Lung microvascular endothelial cell (primary cell): Measurements from ENCODE around the gene GPR18. TPM values are rescaled to one million over a fixed set of nuclear protein-coding genes. Genes with fewer than 3 reads are reported as not detected.

ENCODE experiments used
- DNase-seq, 2 donors: peaks; one replicate each; pipeline versions ENCODE4 v3.0.0 to v3.0.0-alpha.2; 2010; ENCODE audit warnings: low read depth in 2 of 2
- total RNA-seq: library from RNA; depleted of rRNA; stranded (reverse); fragments of >200 nt; gene quantifications from 2 replicates; pipeline ENCODE4 v1.2.1, GENCODE V29; 2014

Gene GPR18, protein sequence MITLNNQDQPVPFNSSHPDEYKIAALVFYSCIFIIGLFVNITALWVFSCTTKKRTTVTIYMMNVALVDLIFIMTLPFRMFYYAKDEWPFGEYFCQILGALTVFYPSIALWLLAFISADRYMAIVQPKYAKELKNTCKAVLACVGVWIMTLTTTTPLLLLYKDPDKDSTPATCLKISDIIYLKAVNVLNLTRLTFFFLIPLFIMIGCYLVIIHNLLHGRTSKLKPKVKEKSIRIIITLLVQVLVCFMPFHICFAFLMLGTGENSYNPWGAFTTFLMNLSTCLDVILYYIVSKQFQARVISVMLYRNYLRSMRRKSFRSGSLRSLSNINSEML
- not detected in 2 replicates for total RNA-seq

DNA sequence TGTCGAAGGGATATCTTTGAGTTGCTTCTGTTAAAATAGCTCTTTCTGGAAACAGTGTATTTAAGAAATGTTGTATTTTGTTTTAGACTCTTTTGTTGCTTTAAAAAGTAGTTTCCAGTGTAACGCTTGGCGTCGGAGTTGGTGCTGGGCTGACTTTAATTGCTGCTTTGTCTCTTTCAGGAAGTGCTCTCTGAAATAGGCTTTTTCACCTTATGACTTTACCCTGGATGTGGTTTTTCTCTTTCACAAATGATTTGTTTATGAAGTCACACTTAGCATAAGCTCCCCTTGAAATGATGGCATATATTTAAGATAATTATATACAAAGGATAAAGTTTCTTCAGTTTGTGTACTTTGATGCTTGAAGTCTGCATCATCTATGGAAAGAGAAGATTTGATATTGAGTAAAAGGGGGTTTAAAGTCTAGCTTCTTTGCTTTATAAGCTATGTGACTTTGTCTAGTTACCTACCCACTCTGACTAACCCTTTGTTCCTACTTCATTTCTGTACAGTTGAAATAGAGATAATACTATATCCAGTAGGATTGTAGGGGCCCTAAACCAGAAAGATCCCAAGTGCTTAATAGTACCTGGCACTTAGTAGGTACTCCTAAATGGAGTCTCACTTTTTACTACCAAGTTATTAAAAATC, at the start of gene GPR18:
Gene GPR18 (minus strand): TSS at position 170 of the 651 bp plus-strand sequence. CDS start 2,507 bp downstream, outside the sequence.
- peak; percentile 26 to 28 for DNase-seq

DNA sequence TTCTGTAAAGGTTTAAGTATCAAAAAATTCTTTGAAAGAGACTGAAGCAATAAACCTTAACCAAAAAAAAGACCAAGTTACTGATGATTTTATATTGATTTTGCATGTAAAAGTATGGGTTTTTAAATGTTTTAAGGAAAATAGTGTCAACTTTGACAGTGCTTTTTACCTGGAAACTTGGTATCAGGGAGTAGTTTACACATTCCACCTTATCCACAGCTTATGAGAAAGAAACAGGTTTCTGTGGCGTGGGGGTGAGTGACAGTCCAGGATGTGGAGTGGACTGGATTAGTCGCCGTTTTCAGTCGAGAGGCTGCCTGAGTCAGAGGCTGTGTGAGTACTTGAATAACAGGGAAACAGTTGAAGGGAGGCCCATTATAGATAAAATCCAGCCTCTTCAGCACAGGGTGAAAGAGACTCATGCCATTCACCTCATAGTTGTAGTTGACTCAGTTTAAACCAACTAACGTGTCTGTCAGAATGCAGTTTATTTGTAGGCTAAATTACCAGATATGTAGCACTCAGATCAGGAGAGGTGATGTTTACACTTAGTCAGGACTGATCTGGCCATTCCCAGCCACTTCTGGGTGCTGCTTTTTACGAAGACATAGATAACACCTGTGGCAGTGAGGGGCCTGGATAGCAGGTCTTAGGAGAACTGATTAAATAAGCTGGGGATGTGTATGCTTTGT, 49.6 kb upstream of the GPR18 start:
- peak; percentile 82 to 92 for DNase-seq

DNA sequence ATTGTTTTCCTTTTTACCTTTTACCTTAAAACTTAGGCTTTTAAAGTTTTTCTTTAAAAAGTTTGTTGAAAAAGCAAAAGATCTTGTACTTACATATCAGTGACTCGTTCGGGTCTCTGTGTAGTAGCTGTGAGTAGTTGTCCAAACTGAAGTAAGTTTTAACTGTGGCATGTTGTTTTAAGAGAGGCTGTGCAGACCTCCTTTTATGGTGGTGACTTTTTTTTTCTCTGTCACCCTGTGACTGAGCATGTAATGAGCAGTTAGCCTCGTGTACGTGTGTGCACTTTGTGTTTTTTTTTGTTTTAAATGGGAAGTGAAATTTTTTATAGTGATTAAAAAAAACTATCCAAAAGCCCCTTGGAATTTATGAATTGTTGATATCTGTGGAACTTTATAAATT, 49.1 kb upstream of the GPR18 start, which contains the start of gene GPR183:
Gene GPR183 (minus strand): TSS at position 153 of the 400 bp plus-strand sequence. CDS start 11,254 bp downstream, outside the sequence.
- peak; percentile 55 to 89 for DNase-seq

DNA sequence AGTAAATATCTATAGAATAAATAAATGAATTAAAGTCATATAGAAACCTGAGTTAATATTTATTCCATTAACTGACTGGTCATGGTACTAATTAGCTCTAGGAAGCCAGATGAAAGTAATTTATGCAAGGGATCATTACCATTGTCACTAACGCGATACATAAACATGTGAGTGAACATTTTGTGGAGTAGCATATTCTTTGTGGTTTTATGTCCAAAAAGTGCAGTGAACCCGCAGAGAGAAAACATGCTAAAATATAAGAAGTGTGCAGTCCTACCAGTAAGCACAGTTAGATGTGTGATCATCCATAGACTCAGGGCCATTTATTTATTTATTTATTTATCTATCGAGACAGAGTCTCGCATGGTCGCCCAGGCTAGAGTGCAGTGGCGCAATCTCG, 47.4 kb upstream of the GPR18 start:
- DNase-seq, result no peak

DNA sequence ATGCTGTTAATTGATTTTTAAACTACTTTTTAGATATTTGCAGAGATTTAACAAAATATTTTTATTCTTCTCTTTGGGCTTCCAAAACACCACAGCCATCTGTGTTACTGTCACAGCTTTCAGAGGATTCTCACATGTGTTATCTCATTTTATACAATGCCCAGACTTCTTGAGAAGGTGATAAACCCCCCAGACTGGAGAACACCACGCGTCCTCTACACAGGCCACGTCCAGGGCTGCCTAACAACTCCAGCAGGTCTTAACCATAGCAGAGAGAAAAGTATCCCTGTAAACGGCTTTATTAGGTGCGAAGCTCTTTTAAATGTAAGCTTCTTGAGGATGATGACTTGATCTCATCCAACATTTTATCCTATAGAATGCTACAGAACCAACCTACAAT, 47.0 kb upstream of the GPR18 start:
- DNase-seq, result no peak

DNA sequence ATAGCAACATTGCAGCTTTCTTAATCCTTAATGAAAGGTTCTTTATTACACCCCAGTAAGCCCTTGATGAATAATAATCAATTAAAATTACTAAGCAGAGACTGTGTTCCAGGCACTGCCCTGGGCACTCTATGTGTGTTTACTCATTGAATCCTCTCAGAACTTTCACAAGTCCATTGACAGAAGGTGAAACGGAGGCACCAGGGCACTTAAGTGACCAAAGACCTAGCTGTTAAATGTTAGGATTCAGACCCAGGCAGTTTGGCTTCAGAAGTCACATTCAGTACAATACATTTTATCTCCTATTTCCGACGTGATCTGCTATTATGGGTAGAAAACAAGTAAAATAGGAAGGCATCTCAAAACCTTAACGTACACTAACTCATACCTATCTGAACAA, 46.4 kb upstream of the GPR18 start:
- no peak for DNase-seq

DNA sequence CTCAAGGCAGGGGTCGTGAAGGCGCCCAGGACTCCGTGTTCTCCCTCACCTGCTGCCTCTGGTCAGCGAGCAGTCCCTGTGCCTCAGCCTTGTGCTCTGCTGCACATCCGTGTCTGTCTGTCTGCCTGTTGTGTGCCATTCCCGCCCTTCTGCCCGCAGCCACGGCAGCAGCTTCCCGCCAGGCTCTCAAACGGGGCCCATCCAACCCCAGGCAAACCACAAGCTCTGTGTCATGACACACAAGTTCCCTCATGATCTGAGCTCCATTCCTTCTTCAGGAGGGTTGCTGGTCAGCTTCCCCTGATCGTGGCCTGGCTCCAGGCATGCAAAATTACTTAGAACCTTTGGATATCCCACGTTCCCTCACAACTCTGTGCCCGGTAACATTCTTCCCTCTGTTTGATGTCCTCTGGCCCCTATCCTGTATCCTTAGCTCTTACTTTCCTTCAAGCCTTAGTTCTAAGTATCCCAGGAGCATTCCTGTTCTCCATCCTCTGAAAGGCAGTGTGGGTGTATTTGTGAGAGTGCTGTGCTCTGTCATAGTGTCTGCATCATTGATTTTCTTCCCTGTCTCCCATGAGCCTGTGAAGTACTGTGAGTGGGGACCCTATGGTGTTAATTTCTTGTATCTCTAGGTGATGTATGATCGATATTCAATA, 45.8 kb upstream of the GPR18 start:
- DNase-seq, result no peak

DNA sequence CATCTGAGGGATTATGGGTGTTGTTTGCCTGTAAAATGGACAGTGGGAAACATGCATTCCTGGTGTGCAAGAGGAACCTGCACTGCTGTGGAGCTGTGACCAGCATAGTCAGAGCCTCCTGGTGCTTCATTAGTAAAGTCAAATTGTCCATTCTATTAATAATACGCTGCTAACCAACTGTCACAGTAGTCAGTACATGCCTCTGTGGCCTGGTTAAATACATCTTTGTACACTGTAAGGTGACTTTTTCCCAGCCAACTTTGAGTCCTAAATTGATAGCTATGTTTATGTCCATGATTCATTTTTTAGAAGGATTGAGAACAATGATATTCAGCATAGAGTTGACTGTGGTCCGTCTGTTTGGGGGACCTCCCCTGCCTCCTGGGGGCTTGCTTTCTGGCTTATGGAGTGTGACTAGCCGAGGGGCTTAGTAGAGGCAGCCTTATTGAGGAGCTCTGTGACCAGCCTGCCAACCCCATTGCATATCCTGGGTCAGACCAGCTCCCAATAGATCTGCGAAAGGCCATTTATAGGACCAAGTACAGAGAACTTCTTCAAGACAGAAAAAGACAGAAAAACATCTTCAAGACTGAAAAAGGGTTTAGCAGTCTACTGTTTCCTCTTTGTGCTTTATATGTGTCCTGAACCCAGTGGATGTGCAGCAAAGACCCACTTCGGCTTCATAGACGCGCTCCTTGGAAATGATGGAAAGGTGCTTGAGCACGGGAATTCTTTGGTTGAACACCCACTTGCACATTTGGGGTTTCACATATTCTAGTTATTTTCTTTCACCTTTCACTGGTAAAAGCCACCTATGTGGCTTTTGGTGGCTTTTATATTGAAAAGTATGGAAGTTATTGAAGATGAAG, 44.7 kb upstream of the GPR18 start:
- DNase-seq, result no peak

DNA sequence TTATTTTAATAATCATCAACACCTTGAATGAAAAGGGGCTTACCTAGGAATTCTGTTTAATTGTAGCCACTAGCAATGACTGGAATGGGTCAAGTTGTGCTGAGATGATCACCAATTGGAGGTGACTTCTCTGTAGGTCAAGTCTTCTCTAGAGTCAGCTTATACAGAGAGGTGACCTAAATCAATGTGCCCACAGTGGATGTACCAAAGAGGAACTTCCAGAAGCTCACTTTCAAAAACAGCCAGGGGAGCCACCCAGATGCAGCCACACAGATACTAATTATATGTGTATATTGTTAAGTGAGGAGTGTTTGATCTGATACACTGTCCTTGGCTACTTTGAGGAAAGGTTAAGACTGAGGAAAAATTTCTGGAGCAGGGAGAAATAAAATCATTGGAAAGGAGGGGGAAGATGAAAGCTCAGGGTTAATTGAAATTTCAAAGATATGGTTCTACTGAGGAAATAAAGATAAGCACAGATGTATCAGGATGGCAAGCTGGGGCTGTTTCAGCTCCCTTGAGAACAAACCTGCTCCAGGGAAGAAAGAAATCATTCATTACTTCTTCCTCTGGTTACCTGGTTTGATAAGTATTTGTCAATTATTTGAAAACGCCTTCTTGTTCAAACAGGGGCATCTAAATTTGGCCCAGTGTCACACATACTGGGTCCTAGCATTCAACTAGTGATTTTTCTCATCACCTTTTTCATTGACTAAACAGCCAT, 43.9 kb upstream of the GPR18 start:
- no peak for DNase-seq

DNA sequence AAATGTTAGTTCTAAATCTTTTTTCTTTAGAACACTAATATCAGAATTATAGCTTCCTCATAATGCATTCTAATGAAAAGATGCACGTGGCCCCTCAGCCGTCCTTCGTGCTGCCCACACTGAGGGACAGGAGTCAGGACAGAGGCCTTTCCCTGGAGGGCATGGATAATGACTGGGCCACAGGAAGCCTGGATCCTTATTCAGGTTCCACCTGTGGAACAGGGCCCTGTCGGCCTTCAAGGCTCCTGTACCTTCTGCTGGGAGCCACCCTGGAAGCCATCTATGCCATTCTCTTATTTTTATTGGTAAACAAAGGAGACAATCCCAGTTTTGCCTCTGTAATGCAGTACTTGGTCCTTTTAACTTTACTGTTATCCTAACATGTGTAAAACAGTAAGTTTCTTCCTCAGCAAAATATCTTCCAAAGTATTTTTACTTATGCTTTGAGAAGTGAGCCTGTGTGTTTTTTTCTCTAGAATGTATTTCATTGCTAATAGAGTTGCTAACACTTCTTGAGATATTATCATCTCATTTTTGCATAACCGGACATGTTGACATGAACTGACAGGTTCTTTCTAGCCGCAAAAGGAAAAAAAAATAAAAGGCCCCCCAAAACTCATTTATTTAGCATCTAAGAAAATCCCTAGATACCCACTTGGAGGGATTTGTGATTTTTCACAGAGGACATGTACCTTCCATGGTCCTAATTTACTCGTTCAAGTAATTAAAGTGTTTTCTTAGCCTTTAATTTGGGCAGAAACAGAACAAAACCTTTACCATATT, 43.1 kb upstream of the GPR18 start:
- DNase-seq, result no peak

DNA sequence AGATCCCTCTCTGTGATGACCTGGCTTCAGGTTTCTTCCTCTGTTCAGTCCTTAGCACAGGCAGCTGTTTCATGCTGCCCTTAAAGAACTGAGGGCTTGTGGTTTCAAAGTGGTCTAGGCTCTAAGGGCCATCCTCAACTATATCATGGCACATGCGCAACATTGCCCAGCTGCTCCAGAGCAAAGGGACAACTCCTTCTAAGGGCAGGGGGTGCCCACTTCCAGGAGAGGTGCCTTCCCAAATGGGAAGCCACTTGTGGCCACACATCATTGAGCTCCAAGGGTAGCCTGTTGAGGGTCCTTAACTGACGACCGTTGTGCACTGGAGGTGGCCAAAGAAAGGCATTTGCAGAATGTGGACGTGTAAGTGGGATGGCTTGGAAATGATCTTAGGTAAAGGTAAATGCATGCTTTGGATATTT, 41.8 kb upstream of the GPR18 start:
- DNase-seq, result no peak

DNA sequence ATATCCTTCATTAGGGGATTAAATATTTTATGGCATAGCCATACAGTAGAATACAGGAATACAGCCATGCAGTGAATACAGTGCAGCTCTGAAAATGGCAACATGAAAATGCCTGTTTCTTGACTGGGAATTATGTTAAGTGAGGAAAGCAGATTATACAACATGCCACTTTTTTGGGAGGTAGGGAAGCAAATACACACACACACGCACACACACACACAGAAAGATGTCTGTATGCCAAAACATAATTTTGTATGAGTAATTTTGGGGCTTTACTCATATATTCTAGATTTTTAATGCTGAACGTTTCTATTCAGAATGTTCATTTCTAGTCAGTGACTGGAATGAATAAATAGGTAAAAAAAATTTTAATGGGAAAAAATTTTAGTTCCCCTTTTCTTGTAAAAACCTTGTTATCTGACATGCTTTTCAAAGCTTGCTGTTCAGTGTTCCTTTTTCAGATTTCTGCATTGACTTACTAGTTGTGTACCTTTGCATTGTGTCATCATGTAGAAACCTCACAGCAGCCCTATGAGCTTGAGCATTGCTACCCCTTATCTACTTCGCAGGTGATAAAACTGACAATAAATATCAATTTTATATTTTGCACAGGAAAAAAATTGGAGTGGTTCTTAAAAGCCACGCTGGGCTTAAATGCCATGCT, 41.2 kb upstream of the GPR18 start:
- DNase-seq, result no peak

DNA sequence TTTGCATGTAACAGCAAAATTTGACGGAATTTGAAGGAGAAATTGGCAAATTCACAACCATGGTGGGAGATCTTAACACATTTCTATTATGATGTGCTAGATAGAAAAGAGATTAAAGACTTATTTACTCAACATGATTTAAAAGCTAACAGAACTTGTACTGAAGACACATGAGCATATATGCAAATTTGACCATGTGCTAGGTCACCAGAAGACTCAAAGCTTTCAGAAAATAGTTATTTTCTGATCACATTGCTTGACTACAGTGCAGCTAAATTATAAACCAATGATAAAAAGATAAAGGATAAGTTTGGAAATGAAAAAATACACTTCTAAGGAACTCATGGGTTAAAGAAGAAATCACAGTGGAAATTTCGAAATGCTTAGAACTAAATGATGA, 39.9 kb upstream of the GPR18 start:
- no peak for DNase-seq

DNA sequence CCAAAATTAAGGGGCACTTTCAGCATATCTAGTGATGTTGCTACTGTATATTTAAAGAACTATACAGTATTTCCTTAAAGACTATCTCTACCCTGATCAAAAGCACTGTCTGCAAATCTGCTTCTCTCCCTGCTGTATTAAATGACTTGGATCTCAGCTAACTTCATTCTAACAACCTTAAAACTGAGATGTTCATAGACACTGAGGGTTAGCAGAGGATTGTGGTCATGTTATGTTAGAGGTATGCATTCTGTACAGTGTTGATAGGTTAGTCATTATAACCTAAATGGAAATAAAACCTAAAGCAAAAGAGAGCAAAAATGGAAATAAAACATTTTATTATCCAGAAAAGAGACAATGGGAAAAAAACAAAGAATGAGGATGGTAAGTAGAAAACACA, 39.2 kb upstream of the GPR18 start:
- DNase-seq, result no peak

DNA sequence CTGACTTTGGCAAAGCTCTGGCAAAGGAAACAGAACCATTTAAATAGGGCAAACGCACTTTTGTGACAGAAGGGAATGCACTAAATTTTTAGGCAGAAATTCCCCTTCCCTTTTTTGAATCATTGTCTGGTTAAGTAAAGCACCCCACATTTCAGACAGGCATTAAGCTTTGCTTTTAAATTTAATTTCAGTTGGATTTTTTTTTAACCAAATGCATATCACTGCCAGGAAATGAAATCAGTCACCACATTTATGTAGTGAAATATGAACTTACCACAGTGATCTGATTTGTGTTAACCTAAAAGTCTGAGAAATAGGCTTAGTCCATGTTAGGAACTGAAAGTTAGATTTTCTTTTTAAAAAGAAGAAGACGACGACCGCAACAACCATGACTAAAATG, 38.2 kb upstream of the GPR18 start:
- DNase-seq, result peak in 1 of 2 donors; percentile 37

DNA sequence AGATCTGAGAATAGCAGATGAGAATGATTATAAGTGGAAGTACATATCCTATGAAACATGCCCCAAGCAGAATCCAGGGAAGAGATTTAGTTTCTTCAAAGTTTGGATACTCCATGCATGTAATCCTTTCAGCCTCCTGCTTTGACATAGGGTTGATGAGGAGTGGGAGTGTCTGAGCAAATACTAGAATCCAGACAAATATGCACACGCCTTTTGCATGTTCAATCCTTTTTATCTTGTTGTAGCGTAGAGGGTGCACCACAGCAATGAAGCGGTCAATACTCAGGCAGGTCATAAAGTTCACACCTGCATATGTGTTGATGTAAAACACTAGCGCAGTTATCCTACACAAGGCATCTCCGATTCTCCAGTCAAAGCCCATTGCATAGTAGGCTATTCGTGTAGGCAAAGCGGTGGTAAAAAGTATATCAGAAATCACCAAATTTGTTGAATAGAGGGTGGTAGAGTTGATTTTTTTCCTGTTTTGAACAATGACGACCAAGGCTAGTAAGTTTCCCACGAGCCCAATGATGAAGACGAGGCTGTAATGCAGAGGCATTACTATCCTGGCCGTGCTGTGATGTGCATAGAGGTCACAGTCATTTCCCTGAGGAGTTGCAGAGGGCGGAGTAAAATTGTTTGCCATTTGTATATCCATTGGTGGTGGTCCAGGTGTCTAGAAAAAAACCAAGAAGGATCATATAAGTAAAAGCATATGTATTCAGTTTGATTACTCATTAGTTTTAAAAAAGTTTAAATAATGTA, 37.5 kb upstream of the GPR18 start:
- no peak for DNase-seq

DNA sequence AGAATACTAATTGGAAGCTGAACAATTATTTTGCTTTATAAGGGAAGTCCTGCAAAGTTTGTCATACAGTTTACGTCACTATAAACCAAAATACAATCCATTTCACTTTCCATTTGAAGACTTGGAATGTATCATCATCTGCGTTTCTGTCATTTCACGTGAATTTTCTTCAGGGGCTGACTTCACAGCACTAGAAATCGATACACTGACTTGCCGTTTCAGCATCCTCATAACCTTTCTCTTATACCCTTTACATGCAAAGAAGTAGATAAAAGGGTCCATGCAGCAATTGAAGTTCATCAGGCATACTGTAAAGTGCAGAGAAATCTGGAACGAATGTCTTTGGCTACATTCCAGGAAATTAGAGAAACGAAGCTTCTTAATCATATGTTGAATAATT, 36.8 kb upstream of the GPR18 start:
- DNase-seq, result no peak

DNA sequence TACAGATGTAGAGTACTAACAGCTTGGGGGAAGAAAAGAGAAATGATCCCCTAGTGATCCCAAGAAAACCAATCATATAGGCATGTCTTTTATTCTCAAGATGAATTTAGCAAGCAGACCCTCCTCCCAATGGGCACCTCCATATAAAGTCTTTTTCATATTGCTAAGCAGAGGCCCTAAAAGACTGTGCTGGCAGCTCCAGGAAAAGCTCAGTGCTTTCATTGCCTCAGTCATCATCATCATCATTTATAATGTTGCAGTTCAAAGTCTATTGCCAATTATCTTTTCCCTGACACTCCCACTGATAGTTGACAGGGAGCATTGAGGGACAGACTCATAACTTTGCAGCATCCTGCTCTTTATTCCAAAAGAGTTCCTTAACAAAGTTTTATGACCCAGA, 36.0 kb upstream of the GPR18 start:
- no peak for DNase-seq
